ENCODE measurements around the gene TMPRSS11A.

TMPRSS11A gene

DNA sequence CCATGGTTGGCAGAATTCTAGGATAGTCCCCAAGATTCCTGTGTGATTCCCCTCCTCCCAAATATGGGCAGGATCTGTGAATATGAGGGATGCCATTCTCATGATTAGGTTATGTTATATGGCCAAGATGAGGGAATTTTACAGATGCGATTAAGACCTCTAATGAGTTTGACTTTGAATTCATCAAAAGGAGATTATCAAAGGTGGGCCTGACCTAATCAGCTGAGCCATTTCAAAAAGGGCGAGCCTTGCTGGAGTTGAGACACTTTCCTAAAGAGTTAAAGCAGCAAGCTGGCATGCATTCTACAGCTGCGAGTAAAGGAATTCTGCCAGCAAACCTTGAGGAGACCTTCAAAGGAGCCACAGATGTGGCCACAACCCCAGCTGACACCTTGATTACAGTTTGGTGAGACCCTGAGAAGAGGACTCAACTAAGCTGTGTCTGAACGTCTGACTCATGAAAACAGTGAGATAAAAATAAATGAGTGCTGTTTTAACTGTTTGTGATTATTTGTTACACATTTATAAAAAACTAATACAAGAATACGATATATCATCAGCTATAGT, 47.8 kb downstream of the TMPRSS11A start:
- H3K27me3 ChIP-seq (replicated peaks; ENCODE audit: control insufficient read depth, insufficient read depth, low read length), result no peaks in the 10 kb centered on the region
- TF ChIP-seq, protein P1, sequence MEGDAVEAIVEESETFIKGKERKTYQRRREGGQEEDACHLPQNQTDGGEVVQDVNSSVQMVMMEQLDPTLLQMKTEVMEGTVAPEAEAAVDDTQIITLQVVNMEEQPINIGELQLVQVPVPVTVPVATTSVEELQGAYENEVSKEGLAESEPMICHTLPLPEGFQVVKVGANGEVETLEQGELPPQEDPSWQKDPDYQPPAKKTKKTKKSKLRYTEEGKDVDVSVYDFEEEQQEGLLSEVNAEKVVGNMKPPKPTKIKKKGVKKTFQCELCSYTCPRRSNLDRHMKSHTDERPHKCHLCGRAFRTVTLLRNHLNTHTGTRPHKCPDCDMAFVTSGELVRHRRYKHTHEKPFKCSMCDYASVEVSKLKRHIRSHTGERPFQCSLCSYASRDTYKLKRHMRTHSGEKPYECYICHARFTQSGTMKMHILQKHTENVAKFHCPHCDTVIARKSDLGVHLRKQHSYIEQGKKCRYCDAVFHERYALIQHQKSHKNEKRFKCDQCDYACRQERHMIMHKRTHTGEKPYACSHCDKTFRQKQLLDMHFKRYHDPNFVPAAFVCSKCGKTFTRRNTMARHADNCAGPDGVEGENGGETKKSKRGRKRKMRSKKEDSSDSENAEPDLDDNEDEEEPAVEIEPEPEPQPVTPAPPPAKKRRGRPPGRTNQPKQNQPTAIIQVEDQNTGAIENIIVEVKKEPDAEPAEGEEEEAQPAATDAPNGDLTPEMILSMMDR (IDR thresholded peaks at IDR 0.05; ENCODE audit: insufficient read depth, low read length, poor library complexity, severe bottlenecking), result no peak
- no peak for DNase-seq (ENCODE audit: extremely low read depth, insufficient read length)
- no peak overlapping the region for H3K4me3 ChIP-seq (replicated peaks; ENCODE audit: low read depth, low read length)
- no peaks in the 10 kb centered on the region for H3K36me3 ChIP-seq (ENCODE audit: control insufficient read depth, insufficient read depth, low read length)

DNA sequence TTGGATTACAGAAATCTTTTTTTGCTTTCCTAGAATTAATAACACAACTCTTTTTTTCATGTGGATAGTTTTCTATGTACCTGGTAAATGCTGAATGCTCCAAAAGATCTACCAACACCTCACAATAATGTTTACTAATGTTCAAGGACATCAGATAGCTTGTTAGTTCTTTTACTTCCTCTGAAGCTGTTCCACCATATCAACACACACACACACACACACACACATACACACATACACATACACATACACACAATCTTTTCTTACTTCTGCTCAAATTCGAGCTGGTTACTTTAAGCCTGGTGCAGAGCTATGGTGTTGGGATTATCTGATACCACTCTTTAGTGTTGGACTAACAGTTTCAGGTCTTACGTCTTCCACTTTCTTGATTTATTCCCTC, 51.2 kb downstream of the TMPRSS11A start:
- Histone ChIP-seq H3K4me3 (replicated peaks; ENCODE audit: low read depth, low read length) (no peak overlapping the region), H3K36me3 (ENCODE audit: control insufficient read depth, insufficient read depth, low read length) (no peaks in the 10 kb centered on the region), H3K27me3 (replicated peaks; ENCODE audit: control insufficient read depth, insufficient read depth, low read length) (no peaks in the 10 kb centered on the region)
- TF ChIP-seq, protein P1 (IDR thresholded peaks at IDR 0.05; ENCODE audit: insufficient read depth, low read length, poor library complexity, severe bottlenecking), result no peak
- no peak for DNase-seq (ENCODE audit: extremely low read depth, insufficient read length)

DNA sequence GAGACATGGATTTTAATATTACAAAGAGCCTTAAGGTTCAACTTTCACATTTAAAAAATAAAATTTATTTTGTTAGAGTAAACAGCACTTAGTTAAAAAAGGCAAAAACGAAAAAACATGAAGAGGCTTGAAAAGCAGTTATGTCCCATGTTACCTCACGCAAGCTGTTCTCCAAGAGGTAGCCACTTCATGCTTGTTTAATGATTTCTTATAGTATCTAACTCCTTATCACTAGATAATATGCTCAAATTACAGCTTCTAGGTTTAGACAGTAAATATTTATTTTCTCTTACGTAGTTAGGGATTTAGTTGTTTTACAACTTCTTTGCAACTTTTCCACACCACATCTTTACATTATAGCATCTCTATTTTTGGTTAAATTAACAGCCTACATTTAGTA, 51.7 kb downstream of the TMPRSS11A start:
- TF ChIP-seq, protein P1 (IDR thresholded peaks at IDR 0.05; ENCODE audit: insufficient read depth, low read length, poor library complexity, severe bottlenecking), result no peak
- Histone ChIP-seq H3K27me3 (replicated peaks; ENCODE audit: control insufficient read depth, insufficient read depth, low read length) (no peaks in the 10 kb centered on the region), H3K36me3 (ENCODE audit: control insufficient read depth, insufficient read depth, low read length) (no peaks in the 10 kb centered on the region), H3K4me3 (replicated peaks; ENCODE audit: low read depth, low read length) (no peak overlapping the region)
- DNase-seq (ENCODE audit: extremely low read depth, insufficient read length), result no peak

DNA sequence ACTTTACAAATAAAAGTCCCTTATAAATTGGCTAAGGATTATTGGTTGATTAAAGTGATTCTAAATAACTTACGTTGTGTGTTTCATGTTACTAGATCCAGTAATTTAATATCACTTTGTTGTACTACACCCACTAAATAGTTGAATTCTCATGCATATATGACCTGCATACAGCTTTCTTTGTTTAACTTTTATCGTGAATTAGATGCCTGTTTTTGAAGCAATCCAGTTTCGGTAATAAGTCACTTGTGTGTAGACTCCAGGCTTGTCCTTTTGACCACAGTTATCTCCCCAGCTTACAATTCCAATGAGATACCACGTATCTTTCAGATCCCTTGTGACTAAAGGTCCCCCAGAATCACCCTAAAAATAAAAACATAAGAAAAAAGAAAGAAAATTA, 52.2 kb downstream of the TMPRSS11A start:
- TF ChIP-seq, protein P1 (IDR thresholded peaks at IDR 0.05; ENCODE audit: insufficient read depth, low read length, poor library complexity, severe bottlenecking), result no peak

DNA sequence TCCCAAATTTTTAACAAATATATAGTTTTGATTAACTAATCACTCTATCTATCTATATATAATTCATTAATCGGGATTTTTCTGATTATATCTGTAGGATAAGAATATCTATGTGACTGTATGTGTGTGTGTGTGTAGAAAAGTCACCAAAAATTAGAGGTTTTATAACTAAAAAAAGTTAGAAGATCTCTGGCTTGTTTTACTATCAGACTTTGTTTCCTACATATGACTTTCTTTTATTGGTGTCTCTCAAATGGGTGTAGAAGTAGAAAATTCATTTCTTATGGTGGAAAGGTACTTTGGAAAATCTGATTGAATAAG, 52.7 kb downstream of the TMPRSS11A start:
- Histone ChIP-seq H3K27me3 (replicated peaks; ENCODE audit: control insufficient read depth, insufficient read depth, low read length) (no peaks in the 10 kb centered on the region), H3K4me3 (replicated peaks; ENCODE audit: low read depth, low read length) (no peak overlapping the region), H3K36me3 (ENCODE audit: control insufficient read depth, insufficient read depth, low read length) (no peaks in the 10 kb centered on the region)
- DNase-seq (ENCODE audit: extremely low read depth, insufficient read length), result no peak
- TF ChIP-seq, protein P1 (IDR thresholded peaks at IDR 0.05; ENCODE audit: insufficient read depth, low read length, poor library complexity, severe bottlenecking), result no peak

More for the DNA sequence above, 52.2 kb downstream of the TMPRSS11A start:
- no peaks in the 10 kb centered on the region for H3K27me3 ChIP-seq (replicated peaks; ENCODE audit: control insufficient read depth, insufficient read depth, low read length)
- no peaks in the 10 kb centered on the region for H3K36me3 ChIP-seq (ENCODE audit: control insufficient read depth, insufficient read depth, low read length)
- no peak for DNase-seq (ENCODE audit: extremely low read depth, insufficient read length)
- no peak overlapping the region for H3K4me3 ChIP-seq (replicated peaks; ENCODE audit: low read depth, low read length)
